ENCODE data around the gene GDF7.

GDF7 gene

DNA sequence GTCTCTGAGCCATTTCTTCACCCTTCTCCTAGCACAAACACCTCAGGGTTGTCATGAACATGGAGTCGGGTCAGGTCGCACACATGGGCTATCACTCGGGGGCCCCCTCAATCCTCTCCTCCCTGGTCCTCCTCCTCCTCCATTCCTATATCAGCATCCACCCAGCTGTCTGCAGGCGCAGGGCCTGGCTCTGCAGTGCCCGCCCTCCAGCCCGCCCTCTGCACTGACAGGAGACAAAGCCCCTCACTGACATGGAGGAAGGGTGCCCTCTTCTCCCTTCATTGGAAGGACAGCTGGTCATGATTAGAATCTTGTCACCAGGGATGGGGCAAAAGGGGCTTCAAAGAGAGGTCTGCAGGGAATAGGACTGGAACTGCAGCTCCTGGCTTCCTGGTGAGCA, 37.8 kb upstream of the GDF7 start:
- DNase-seq (ENCODE audit: low read depth): no peak

- no peak for DNase-seq (ENCODE audit: low read depth)
These were observed 37.3 kb upstream of the GDF7 start for GRCh38 chr2:20629581-20630171.

DNA sequence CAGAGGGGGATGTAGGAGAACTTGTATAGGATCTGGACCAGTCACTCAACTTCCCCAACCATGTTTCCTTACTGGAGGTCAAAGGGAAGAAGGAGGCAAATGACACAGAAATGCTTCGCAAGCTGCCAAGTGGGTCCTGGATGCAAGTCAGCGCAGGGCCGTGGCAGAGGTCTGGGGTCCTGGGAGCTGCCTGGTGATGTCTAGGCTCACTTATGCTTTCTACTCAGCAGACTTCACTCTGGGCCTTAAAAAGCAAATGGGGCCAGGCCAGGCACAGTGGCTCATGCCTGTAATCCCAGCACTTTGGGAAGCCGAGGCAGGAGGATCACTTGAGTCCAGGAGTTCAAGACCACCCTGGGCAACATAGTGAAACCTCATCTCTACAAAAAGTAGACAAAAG, 36.0 kb upstream of the GDF7 start:
- DNase-seq (ENCODE audit: low read depth): no peak

- no peak for DNase-seq (ENCODE audit: low read depth)
These were observed 35.2 kb upstream of the GDF7 start for GRCh38 chr2:20631617-20632307.

- DNase-seq (ENCODE audit: low read depth): no peak
These were observed 34.4 kb upstream of the GDF7 start for GRCh38 chr2:20632446-20632990.

- DNase-seq (ENCODE audit: low read depth): no peak
These were observed 33.9 kb upstream of the GDF7 start for GRCh38 chr2:20633001-20633400.

DNA sequence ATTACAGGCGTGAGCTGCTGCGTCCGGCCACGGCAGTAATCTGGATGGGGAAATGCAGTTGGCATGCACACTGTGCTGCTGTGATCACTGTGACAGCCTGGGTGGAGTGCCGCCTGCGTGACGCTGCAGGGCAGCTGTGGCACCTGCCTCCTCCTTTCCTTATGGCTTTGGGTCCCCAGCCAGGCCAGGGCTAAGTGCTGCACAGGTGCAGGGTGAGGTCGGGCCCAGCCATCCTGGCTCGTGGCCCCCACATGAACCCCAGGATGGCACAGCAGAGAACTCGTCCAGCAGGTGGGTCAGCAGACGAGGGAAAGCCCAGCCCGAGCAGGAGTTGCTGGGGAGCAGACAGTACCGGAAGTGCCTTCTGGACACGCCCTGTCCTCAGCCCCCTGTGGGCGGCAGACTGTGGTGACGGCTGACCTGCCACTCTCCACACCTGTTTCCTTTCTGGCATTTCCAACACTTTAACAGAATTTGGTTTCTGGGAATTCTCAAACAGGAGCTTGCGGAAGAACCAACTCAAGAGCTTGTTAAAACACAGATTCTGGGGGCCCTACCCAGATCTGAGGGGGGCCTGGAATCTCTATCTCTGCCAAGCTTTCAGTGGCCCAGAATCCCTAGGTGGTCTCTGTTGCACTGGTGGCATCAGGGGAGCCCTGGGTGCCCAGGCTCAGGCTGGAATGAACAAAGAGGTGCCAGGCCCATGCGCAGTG, 33.0 kb upstream of the GDF7 start:
- no peak for DNase-seq (ENCODE audit: low read depth)

DNA sequence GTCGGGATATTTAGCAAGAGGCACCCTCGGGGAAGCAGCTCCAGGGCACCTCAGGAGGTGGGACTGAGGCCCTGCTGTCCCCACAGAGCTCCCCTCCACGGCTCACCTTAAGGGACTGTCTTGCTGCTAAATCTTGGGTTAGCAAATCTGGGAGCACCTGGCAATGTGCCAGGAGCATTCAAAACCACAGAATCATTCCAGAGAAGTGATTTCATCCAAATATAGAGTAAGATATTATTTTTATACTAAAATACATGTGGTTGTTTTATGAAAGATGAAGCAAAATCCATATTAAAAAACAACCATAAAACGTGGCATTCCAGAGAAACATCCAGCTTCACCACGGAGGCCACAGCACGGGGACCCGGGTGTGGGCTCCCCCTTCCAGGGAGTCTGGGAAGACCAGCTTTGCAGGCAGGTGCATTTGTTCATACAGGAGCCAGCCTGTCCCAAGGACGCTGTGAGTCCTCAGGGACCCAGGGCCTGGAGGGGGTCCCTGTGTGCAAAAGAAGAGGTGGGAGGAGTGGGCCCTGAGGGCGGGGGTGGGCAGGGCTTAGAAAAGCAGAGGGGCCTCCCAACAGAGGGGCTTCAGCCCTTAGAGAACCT, 32.3 kb upstream of the GDF7 start:
- DNase-seq (ENCODE audit: low read depth): peak; percentile 62

- no peak for DNase-seq (ENCODE audit: low read depth)
These were observed 31.8 kb upstream of the GDF7 start for GRCh38 chr2:20635113-20635510.

GRCh38 chr2:20635675-20636584, 31.0 kb upstream of the GDF7 start:
- no peak for DNase-seq (ENCODE audit: low read depth)

DNA sequence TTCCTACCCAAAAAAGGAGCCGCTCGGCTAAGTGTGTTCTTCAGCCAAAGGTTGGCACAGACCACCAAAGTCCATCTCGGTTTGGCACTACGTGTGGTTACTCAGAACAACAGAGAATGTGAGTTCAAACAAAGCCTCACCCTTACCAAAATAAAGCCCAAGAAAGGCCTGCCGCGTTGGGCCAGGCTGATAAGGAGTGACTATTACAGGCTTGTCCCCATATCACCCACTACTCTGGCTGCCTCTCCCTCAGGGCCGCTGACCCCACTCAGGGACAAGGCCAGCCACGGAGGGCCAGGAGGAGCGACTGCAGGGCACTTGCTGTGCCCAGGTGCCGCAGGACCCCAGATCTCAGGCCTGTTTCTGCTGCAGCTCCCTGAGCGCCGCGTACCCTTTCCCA, 29.8 kb upstream of the GDF7 start:
- DNase-seq (ENCODE audit: low read depth): no peak

GRCh38 chr2:20638014-20638413, 28.9 kb upstream of the GDF7 start:
- no peak for DNase-seq (ENCODE audit: low read depth)

DNA sequence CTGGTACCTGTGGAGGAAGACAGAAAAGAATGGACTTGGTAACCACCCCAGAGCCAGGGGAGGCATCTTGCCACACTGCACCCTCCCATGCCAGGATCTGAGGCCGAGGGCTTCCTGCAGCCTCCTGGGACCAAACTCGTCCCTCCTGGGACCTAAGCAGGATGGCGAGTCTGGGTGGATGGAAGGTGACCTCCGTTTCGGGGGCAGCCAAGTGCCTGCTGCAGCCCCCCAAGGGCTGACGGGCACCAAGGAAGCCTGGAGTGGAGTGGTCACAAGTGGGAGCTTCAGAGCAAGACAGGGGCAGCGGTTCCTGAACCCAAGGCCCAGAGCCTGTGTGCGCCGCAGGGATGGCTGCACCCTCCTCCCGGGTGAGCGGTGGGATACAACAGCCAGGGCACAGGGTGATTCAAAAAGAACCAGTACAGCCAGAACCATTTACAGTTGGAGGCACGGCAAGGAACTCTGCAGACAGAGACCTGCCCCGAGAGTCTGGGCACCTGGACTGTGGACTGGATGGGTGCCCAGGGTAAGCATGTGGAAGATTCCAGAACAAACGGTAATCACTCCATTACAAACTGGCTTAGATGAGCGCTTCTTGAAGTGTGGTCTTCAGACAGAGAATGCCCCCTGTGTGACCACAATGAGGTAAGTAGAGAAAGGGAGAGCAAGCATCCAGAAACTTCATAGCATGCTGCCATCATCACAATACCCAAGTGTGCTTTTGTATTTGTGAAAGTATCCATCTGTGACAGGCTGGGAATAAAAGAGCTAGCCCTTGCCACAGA, 28.1 kb upstream of the GDF7 start:
- DNase-seq (ENCODE audit: low read depth): no peak

GRCh38 chr2:20640411-20641122, 26.4 kb upstream of the GDF7 start:
- DNase-seq (ENCODE audit: low read depth): no peak

DNA sequence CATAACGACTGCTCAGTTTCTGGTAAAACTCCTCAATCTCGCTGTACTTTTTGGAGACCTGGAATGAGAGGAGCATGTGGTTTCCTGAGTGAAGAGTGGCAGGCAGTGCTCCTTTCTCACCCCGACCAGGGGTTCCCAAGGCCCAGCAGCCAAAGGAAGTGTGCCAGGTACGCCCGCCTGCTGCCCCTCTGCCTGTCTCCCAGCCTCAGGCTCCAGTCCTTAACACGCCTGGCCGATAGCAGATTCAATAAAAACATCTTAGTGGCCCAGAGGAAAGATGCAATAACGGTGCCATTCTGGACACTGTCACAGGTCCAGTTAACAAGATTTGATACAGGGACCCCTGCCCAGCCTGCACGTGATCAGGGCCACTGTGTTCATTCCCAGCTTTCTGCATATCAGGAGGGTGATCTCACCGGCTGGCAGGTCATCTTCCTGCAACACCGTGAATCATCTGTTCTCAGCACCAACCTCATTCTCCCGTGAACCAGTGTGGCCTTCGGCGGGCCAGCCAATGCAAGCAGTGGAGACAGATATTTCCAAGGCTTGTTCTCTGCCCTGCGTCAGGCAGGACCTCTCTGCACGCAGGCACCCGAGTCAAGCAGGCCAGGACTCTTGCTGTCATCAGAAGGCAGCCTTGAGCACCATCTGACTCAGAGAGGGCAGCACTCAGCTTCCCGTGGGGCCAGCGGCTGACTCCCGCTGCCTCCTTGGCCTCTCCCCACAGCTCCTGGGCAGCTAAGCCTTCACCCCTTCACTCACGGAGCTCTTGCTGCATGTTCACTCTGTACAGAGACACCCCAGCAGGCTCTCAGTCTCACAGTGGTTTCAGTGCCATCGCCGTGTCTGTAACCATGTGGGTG, 25.6 kb upstream of the GDF7 start:
- DNase-seq (ENCODE audit: low read depth): no peak

- no peak for DNase-seq (ENCODE audit: low read depth)
These were observed 24.6 kb upstream of the GDF7 start for GRCh38 chr2:20642055-20642971.

GRCh38 chr2:20643060-20643459, 23.9 kb upstream of the GDF7 start:
- DNase-seq (ENCODE audit: low read depth): no peak

DNA sequence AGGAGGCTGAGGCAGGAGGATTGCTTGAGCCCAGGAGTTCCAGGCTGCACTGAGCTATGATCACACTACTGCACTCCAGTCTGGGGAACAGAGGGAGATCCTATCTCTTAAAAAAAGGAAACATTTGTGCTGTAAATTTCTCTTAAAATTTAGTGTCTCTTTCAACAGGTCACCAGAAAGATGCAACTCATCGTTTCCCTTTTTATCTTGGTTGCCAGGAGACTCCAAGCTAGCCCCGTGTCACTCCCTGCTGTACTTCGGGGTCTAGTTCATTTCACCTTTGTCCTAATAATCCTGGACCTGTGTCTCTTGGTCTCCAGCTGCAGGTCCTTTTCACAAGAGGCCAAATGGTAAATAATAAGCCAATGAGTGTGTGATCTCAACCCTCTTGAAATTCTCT, 23.1 kb upstream of the GDF7 start:
- DNase-seq (ENCODE audit: low read depth): no peak

Data from HS-27A (cell line).